Neural crest cell (in vitro differentiated cells): ENCODE results near the gene DNAJC10. TPM values are rescaled to one million over a fixed set of nuclear protein-coding genes. Genes with fewer than 3 reads are reported as not detected.
"Not testable (repeated sequence)": the region's sequence is repeated elsewhere in the genome, so short reads cannot be mapped to it uniquely, and the experiment has no call there.

Experiments used
- DNase-seq: peaks from one replicate; pipeline ENCODE4 v3.0.0; 2021; ENCODE audit warnings: low read depth, mixed read lengths, low spot score
- H3K27ac Mint-ChIP-seq: one replicate; pipeline ENCODE4 v1.8.0; 2021; ENCODE audit warnings: mild to moderate bottlenecking, mixed read lengths; ENCODE audit not compliant: unreplicated experiment
- H3K27me3 Mint-ChIP-seq: 2 replicates; pipeline ENCODE4 v1.8.0; 2021; ENCODE audit warnings: low read depth, mild to moderate bottlenecking, mixed read lengths
- H3K36me3 Mint-ChIP-seq: 2 replicates; pipeline ENCODE4 v1.8.0; 2021; ENCODE audit warnings: low read depth, mild to moderate bottlenecking, mixed read lengths
- H3K4me1 Mint-ChIP-seq: 2 replicates; pipeline ENCODE4 v1.8.0; 2021; ENCODE audit warnings: mixed read lengths
- H3K4me3 Mint-ChIP-seq: one replicate; pipeline ENCODE4 v1.8.0; 2021; ENCODE audit warnings: mild to moderate bottlenecking, mixed read lengths
- H3K9me3 Mint-ChIP-seq: 2 replicates; pipeline ENCODE4 v1.8.0; 2021; ENCODE audit warnings: mixed read lengths
- total RNA-seq: library from RNA; stranded (reverse); gene quantifications from 2 replicates; pipeline ENCODE4 v1.2.1, GENCODE V29; 2021
- TF ChIP-seq, protein P1 (sequence below): fragments of 200-600 bp; sonication (generic); conservative IDR thresholded peaks from 2 replicates; pipeline ENCODE4 v1.5.0; 2021; ENCODE audit warnings: antibody characterized with exemption, mild to moderate bottlenecking

DNAJC10 gene
- total RNA-seq, 1 donor from 2014 or later, result 114 TPM

- H3K4me1 Mint-ChIP-seq, result no peaks in the 10 kb centered on the region
- H3K27me3 Mint-ChIP-seq, result no peaks in the 10 kb centered on the region
- no peak for DNase-seq
- no peak overlapping the region for H3K4me3 Mint-ChIP-seq
- TF ChIP-seq, protein P1, sequence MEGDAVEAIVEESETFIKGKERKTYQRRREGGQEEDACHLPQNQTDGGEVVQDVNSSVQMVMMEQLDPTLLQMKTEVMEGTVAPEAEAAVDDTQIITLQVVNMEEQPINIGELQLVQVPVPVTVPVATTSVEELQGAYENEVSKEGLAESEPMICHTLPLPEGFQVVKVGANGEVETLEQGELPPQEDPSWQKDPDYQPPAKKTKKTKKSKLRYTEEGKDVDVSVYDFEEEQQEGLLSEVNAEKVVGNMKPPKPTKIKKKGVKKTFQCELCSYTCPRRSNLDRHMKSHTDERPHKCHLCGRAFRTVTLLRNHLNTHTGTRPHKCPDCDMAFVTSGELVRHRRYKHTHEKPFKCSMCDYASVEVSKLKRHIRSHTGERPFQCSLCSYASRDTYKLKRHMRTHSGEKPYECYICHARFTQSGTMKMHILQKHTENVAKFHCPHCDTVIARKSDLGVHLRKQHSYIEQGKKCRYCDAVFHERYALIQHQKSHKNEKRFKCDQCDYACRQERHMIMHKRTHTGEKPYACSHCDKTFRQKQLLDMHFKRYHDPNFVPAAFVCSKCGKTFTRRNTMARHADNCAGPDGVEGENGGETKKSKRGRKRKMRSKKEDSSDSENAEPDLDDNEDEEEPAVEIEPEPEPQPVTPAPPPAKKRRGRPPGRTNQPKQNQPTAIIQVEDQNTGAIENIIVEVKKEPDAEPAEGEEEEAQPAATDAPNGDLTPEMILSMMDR, result no peak
- H3K9me3 Mint-ChIP-seq, result peaks cover 6% of the 10 kb centered on the region
- H3K36me3 Mint-ChIP-seq, result peaks cover 3% of the 10 kb centered on the region
- H3K27ac Mint-ChIP-seq, result no peak overlapping the region
Observed at GRCh38 chr2:182680837-182681236, 35.2 kb upstream of the DNAJC10 start.

DNA sequence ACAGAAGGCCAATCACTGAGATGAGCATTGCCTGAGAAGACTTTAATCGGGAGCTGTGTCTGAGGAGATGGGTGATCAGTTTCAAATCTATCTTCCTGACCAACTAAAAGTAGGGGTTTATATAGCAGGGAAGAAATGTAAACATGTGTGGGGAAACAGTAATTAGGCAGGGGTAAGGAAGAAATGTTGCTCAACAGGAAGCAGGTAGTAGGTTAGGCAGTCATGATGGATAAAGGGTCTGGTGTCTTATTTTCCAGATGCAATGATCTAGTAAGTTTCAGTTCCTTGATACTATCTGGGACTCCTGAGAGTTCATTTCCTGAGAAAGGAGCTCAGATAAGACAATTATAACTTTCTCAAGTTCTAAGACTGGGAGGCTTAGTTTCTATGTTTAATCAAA lies 33.8 kb upstream of the DNAJC10 start:
- TF ChIP-seq, protein P1, result no peak
- Mint-ChIP-seq H3K4me1 (no peaks in the 10 kb centered on the region), H3K36me3 (no peaks in the 10 kb centered on the region), H3K27me3 (no peaks in the 10 kb centered on the region), H3K27ac (no peak overlapping the region), H3K4me3 (no peak overlapping the region), H3K9me3 (no peaks in the 10 kb centered on the region)
- no peak for DNase-seq

DNA sequence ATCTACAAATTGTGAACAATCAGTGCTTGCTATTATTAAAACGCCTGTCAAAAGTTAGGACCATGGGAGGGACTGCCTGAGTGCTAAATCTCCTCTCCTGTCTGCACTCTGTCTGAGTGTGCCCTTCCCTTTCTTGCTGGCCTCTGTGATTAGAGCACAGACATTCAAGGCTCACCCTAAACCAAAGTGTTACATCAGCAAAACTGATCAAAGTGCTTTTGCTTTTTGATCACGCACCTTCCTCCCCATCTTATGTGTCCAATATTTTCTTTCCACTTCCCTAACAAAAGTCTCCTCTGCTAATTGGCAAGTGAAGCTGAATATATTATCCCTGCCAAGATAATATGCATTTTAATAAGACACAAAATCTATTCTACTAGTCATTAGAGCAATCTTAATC lies 30.5 kb upstream of the DNAJC10 start:
- no peak for DNase-seq
- peaks cover 4% of the 10 kb centered on the region for H3K36me3 Mint-ChIP-seq
- H3K4me1 Mint-ChIP-seq, result no peaks in the 10 kb centered on the region
- H3K4me3 Mint-ChIP-seq, result no peak overlapping the region
- TF ChIP-seq, protein P1, result no peak
- H3K9me3 Mint-ChIP-seq, result peaks cover 3% of the 10 kb centered on the region
- no peak overlapping the region for H3K27ac Mint-ChIP-seq
- no peaks in the 10 kb centered on the region for H3K27me3 Mint-ChIP-seq

DNA sequence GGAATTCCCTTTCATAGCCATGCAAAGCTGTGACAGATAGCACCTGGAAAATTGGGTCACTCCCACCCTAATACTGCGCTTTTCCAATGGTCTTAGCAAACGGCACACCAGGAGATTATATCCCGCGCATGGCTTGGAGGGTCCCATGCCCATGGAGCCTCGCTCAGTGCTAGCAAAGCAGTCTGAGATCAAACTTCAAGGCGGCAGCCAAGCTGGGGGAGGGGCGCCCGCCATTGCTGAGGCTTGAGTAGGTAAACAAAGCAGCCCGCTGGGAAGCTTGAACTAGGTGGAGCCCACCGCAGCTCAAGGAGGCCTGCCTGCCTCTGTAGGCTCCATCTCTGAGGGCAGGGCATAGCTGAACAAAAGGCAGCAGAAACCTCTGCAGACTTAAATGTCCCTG lies 29.3 kb upstream of the DNAJC10 start:
- H3K4me1 Mint-ChIP-seq, H3K27ac Mint-ChIP-seq, H3K27me3 Mint-ChIP-seq: not testable (repeated sequence)

DNA sequence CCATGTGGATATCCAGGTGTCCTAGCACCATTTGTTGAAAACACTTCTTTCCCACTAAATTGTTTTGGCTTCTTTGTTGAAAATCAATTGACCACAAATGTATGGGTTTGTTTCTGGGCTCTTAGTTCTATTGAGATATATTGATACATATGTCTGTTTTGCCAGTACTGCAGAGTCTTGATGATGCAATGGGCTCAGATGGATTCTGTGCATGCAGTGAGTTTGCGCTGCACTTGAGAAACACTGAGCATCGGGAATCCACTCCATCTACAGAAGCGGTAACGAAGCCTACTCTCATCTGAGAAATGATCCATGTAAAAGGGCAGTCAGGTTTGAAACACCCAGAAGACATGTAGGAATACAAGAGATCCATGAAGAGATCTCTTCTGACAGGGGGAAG lies 21.9 kb upstream of the DNAJC10 start:
- H3K27ac Mint-ChIP-seq, result no peak overlapping the region
- no peaks in the 10 kb centered on the region for H3K9me3 Mint-ChIP-seq
- DNase-seq, result no peak
- no peaks in the 10 kb centered on the region for H3K27me3 Mint-ChIP-seq
- TF ChIP-seq, protein P1, result no peak
- no peaks in the 10 kb centered on the region for H3K4me1 Mint-ChIP-seq
- H3K36me3 Mint-ChIP-seq, result no peaks in the 10 kb centered on the region
- no peak overlapping the region for H3K4me3 Mint-ChIP-seq

More for the DNA sequence above, 29.3 kb upstream of the DNAJC10 start:
- not testable (repeated sequence) for DNase-seq, H3K4me3 Mint-ChIP-seq, H3K36me3 Mint-ChIP-seq, H3K9me3 Mint-ChIP-seq

DNA sequence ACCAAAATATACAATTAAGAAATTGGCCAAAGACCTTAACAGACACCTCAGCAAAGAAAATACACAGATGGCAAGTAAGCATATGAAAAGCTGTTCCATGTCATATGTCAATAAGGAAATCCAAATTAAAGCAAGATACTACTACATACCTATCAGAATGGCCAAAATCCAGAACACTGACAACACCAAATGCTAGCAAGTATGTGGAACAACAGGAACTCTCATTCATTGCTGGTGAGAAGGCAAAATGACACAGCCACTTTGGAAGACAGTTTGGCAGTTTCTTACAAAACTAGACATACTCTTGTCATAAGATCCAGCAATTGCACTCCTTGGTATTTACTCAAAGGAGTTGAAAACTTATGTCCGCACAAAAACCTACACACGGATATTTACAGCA lies 20.3 kb upstream of the DNAJC10 start:
- no peak overlapping the region for H3K27ac Mint-ChIP-seq
- DNase-seq, result no peak
- H3K4me3 Mint-ChIP-seq, result no peak overlapping the region
- no peaks in the 10 kb centered on the region for H3K4me1 Mint-ChIP-seq
- TF ChIP-seq, protein P1, result no peak
- H3K9me3 Mint-ChIP-seq, result no peaks in the 10 kb centered on the region
- no peaks in the 10 kb centered on the region for H3K27me3 Mint-ChIP-seq
- no peaks in the 10 kb centered on the region for H3K36me3 Mint-ChIP-seq
